Left colon (tissue), 2 donors: Measurements from ENCODE around the gene RAF1. TPM values are rescaled to one million over a fixed set of nuclear protein-coding genes. Genes with fewer than 3 reads are reported as not detected.
"Not testable (repeated sequence)": the region's sequence is repeated elsewhere in the genome, so short reads cannot be mapped to it uniquely, and the experiment has no call there.

Source experiments
- ATAC-seq: fragments of 200-7000 bp; cut with Tn5 transposase; one replicate; pipeline ENCODE4 v1.9.1; 2020; ENCODE audit warnings: mild to moderate bottlenecking, moderate library complexity
- DNase-seq, 2 donors: peaks; one replicate each; pipeline ENCODE4 v3.0.0-alpha.2; 2020
- intact Hi-C, 2 donors: fragments of 100-400 bp; cut with DNase I in 1 of 2; cut with micrococcal nuclease in 1 of 2; formaldehyde crosslinking; loops; one replicate each; pipeline versions ENCODE4 v1.11.2 to v1.14.0; 2022; cut with DNase I, micrococcal nuclease
- long read RNA-seq: library from polyadenylated mRNA; unstranded; transcript quantifications from one replicate; pipeline ENCODE4 v2.0.0, GENCODE V29; 2021
- total RNA-seq, 2 donors: library from RNA; stranded (reverse); fragmentation: NEBNext Ultra II Directional; extraction: Animal tissue kit (Norgen Biotek cat#: 25700); gene quantifications; one replicate each; pipeline ENCODE4 v1.2.1, GENCODE V29; 2021
- donor health status: DM: no; HTN: no; CAD: no.
- donor health status: DM: yes; HTN: yes; CAD: no.

Gene RAF1
- total RNA-seq: 10 to 100 TPM; 75.3 to 80.5 TPM
- long read RNA-seq, transcript RAF1-201 (17 exons, 3,300 nt): major isoform, 37 of 68 reads
- long read RNA-seq, partial matches to known transcripts: 12 of 68 reads
- long read RNA-seq, other reads (novel, unspliced or antisense): 19 of 68 reads

GRCh38 chr3:12663936-12664908 is at the start of gene RAF1:
Gene RAF1, minus strand, starts transcription at chr3:12664117. Its CDS starts 45,396 bp downstream, at chr3:12618721.
- DNase-seq (peak; percentile 98), ATAC-seq (peak; percentile 93)
- intact Hi-C loops: loop anchor here in 1 of 2 donors (5.0 kb wide), 1 partner anchor 107 kb away; the partner anchor contains the start of gene MKRN2

GRCh38 chr3:12710062-12710461 is 46.1 kb upstream of the RAF1 start:
- intact Hi-C loops: no loop called here
- no peak for DNase-seq
- ATAC-seq: no peak

- ATAC-seq: no peak
- intact Hi-C loops: no loop called here
- no peak for DNase-seq
Observed at GRCh38 chr3:12709334-12709733, 45.4 kb upstream of the RAF1 start.

GRCh38 chr3:12708584-12709192 is 44.8 kb upstream of the RAF1 start:
- intact Hi-C loops: no loop called here
- DNase-seq (no peak), ATAC-seq (no peak)

GRCh38 chr3:12707449-12707848 is 43.5 kb upstream of the RAF1 start:
- intact Hi-C loops: no loop called here
- DNase-seq: no peak
- ATAC-seq: no peak

- intact Hi-C loops: no loop called here
- peak; percentile 49 for DNase-seq
- peak; percentile 96 for ATAC-seq
Observed at GRCh38 chr3:12706504-12707253, 42.8 kb upstream of the RAF1 start.

GRCh38 chr3:12705981-12706380 is 42.1 kb upstream of the RAF1 start:
- intact Hi-C loops: no loop called here
- no peak for ATAC-seq

GRCh38 chr3:12705374-12705926 is 41.5 kb upstream of the RAF1 start:
- intact Hi-C loops: no loop called here
- DNase-seq: no peak
- no peak for ATAC-seq

More at GRCh38 chr3:12705981-12706380, 42.1 kb upstream of the RAF1 start:
- DNase-seq: no peak

GRCh38 chr3:12702501-12702900 is 38.6 kb upstream of the RAF1 start:
- intact Hi-C loops: no loop called here
- DNase-seq (no peak), ATAC-seq (no peak)

GRCh38 chr3:12701601-12702000 is 37.7 kb upstream of the RAF1 start:
- ATAC-seq, intact Hi-C loops, DNase-seq: not testable (repeated sequence)

- intact Hi-C loops: no loop called here
- DNase-seq (no peak), ATAC-seq (no peak)
Observed at GRCh38 chr3:12700800-12701199, 36.9 kb upstream of the RAF1 start.

GRCh38 chr3:12695916-12696315 is 32.0 kb upstream of the RAF1 start:
- DNase-seq (no peak), ATAC-seq (no peak)
- intact Hi-C loops: no loop called here

GRCh38 chr3:12695112-12695511 is 31.2 kb upstream of the RAF1 start:
- intact Hi-C loops: no loop called here
- no peak for ATAC-seq
- no peak for DNase-seq

- DNase-seq: no peak
- intact Hi-C loops: no loop called here
- no peak for ATAC-seq
Observed at GRCh38 chr3:12692444-12692843, 28.5 kb upstream of the RAF1 start.

- intact Hi-C loops: no loop called here
- DNase-seq (no peak), ATAC-seq (no peak)
Observed at GRCh38 chr3:12689997-12690711, 26.2 kb upstream of the RAF1 start.

- DNase-seq (no peak), ATAC-seq (no peak)
- intact Hi-C loops: no loop called here
Observed at GRCh38 chr3:12687948-12688347, 24.0 kb upstream of the RAF1 start.

- intact Hi-C loops: no loop called here
- ATAC-seq (no peak), DNase-seq (no peak)
Observed at GRCh38 chr3:12686096-12686495, 22.2 kb upstream of the RAF1 start.

- intact Hi-C loops: no loop called here
- ATAC-seq (no peak), DNase-seq (no peak)
Observed at GRCh38 chr3:12681943-12682390, 18.1 kb upstream of the RAF1 start.
